ENCODE measurements around the gene GPR42.

Gene GPR42

GRCh38 chr19:35403116-35403760 lies 32.4 kb downstream of the GPR42 start:
- no peaks in the 10 kb centered on the region for H3K9me3 Mint-ChIP-seq
- peaks cover 42% of the 10 kb centered on the region for H3K27me3 Mint-ChIP-seq
- no peaks in the 10 kb centered on the region for H3K4me1 Mint-ChIP-seq
- H3K4me3 Mint-ChIP-seq: no peak overlapping the region
- CTCF ChIA-PET: no interaction called here
- no peaks in the 10 kb centered on the region for H3K36me3 Mint-ChIP-seq
- H3K27ac Mint-ChIP-seq: no peak overlapping the region
- no peak for DNase-seq

GRCh38 chr19:35404879-35405622 lies 34.2 kb downstream of the GPR42 start:
- Mint-ChIP-seq H3K27me3 (peaks cover 50% of the 10 kb centered on the region), H3K36me3 (no peaks in the 10 kb centered on the region), H3K27ac (no peak overlapping the region), H3K9me3 (no peaks in the 10 kb centered on the region), H3K4me1 (no peaks in the 10 kb centered on the region), H3K4me3 (no peak overlapping the region)
- CTCF ChIA-PET: interaction anchor here (0.7 kb wide), 1 partner anchor 78 kb away, joined by 6 read pairs; no protein-coding TSS in a partner anchor
- DNase-seq: no peak

- H3K4me3 Mint-ChIP-seq: no peak overlapping the region
- no peak overlapping the region for H3K27ac Mint-ChIP-seq
- CTCF ChIA-PET: no interaction called here
- no peaks in the 10 kb centered on the region for H3K9me3 Mint-ChIP-seq
- no peaks in the 10 kb centered on the region for H3K4me1 Mint-ChIP-seq
- no peak for DNase-seq
- H3K27me3 Mint-ChIP-seq: peaks cover 45% of the 10 kb centered on the region
- no peaks in the 10 kb centered on the region for H3K36me3 Mint-ChIP-seq
Observed at GRCh38 chr19:35407619-35408018, 36.8 kb downstream of the GPR42 start.

GRCh38 chr19:35408284-35409171 lies 37.7 kb downstream of the GPR42 start:
- Mint-ChIP-seq H3K4me3 (no peak overlapping the region), H3K27me3 (peaks cover 45% of the 10 kb centered on the region), H3K9me3 (no peaks in the 10 kb centered on the region), H3K36me3 (no peaks in the 10 kb centered on the region), H3K27ac (no peak overlapping the region), H3K4me1 (no peaks in the 10 kb centered on the region)
- no peak for DNase-seq
- CTCF ChIA-PET: no interaction called here

- Mint-ChIP-seq H3K4me3 (no peak overlapping the region), H3K27me3 (peaks cover 50% of the 10 kb centered on the region), H3K4me1 (no peaks in the 10 kb centered on the region), H3K27ac (no peak overlapping the region), H3K36me3 (no peaks in the 10 kb centered on the region), H3K9me3 (no peaks in the 10 kb centered on the region)
- DNase-seq: no peak
- CTCF ChIA-PET: no interaction called here
Observed at GRCh38 chr19:35409191-35409590, 38.3 kb downstream of the GPR42 start.

- Mint-ChIP-seq H3K4me3 (no peak overlapping the region), H3K36me3 (no peaks in the 10 kb centered on the region), H3K4me1 (no peaks in the 10 kb centered on the region)
Observed at GRCh38 chr19:35410487-35410886, 39.6 kb downstream of the GPR42 start.

GRCh38 chr19:35414442-35414841 lies 43.6 kb downstream of the GPR42 start:
- DNase-seq: no peak
- Mint-ChIP-seq H3K27me3 (peaks cover 50% of the 10 kb centered on the region), H3K36me3 (no peaks in the 10 kb centered on the region), H3K9me3 (no peaks in the 10 kb centered on the region), H3K4me3 (no peak overlapping the region), H3K4me1 (no peaks in the 10 kb centered on the region), H3K27ac (no peak overlapping the region)
- CTCF ChIA-PET: no interaction called here

More at GRCh38 chr19:35410487-35410886, 39.6 kb downstream of the GPR42 start:
- no peak for DNase-seq
- peaks cover 57% of the 10 kb centered on the region for H3K27me3 Mint-ChIP-seq
- H3K27ac Mint-ChIP-seq: no peak overlapping the region
- CTCF ChIA-PET: no interaction called here
- no peaks in the 10 kb centered on the region for H3K9me3 Mint-ChIP-seq

- CTCF ChIA-PET: no interaction called here
- DNase-seq: no peak
- no peaks in the 10 kb centered on the region for H3K9me3 Mint-ChIP-seq
- no peak overlapping the region for H3K4me3 Mint-ChIP-seq
- H3K4me1 Mint-ChIP-seq: no peaks in the 10 kb centered on the region
- no peak overlapping the region for H3K27ac Mint-ChIP-seq
- no peaks in the 10 kb centered on the region for H3K36me3 Mint-ChIP-seq
- H3K27me3 Mint-ChIP-seq: peaks cover 58% of the 10 kb centered on the region
Observed at GRCh38 chr19:35416331-35416730, 45.5 kb downstream of the GPR42 start.

- H3K9me3 Mint-ChIP-seq: no peaks in the 10 kb centered on the region
- no peak overlapping the region for H3K4me3 Mint-ChIP-seq
- no peaks in the 10 kb centered on the region for H3K36me3 Mint-ChIP-seq
- DNase-seq: no peak
- CTCF ChIA-PET: no interaction called here
- no peaks in the 10 kb centered on the region for H3K4me1 Mint-ChIP-seq
- peaks cover 62% of the 10 kb centered on the region for H3K27me3 Mint-ChIP-seq
- H3K27ac Mint-ChIP-seq: no peak overlapping the region
Observed at GRCh38 chr19:35417278-35417677, 46.4 kb downstream of the GPR42 start.

GRCh38 chr19:35417713-35418534 lies 47.1 kb downstream of the GPR42 start:
- no peaks in the 10 kb centered on the region for H3K9me3 Mint-ChIP-seq
- H3K36me3 Mint-ChIP-seq: no peaks in the 10 kb centered on the region
- no peaks in the 10 kb centered on the region for H3K4me1 Mint-ChIP-seq
- no peak for DNase-seq
- H3K27me3 Mint-ChIP-seq: peaks cover 62% of the 10 kb centered on the region
- CTCF ChIA-PET: interaction anchor here (0.6 to 1.9 kb wide), 3 partner anchors 50 to 270 kb away, joined by 4 to 7 read pairs (median 4); no protein-coding TSS in a partner anchor
- no peak overlapping the region for H3K4me3 Mint-ChIP-seq
- H3K27ac Mint-ChIP-seq: no peak overlapping the region

- Mint-ChIP-seq H3K4me3 (no peak overlapping the region), H3K36me3 (no peaks in the 10 kb centered on the region), H3K27ac (no peak overlapping the region), H3K4me1 (no peaks in the 10 kb centered on the region), H3K9me3 (no peaks in the 10 kb centered on the region), H3K27me3 (peaks cover 62% of the 10 kb centered on the region)
- CTCF ChIA-PET: interaction anchor here (1.2 to 1.9 kb wide), 2 partner anchors 49 to 76 kb away, joined by 4 to 7 read pairs; no protein-coding TSS in a partner anchor
- no peak for DNase-seq
Observed at GRCh38 chr19:35419046-35419445, 48.2 kb downstream of the GPR42 start.

- DNase-seq: no peak
- Mint-ChIP-seq H3K4me1 (no peaks in the 10 kb centered on the region), H3K36me3 (no peaks in the 10 kb centered on the region), H3K4me3 (no peak overlapping the region), H3K9me3 (no peaks in the 10 kb centered on the region), H3K27me3 (peaks cover 62% of the 10 kb centered on the region), H3K27ac (no peak overlapping the region)
- CTCF ChIA-PET: interaction anchor here (1.9 kb wide), 1 partner anchor 48 kb away, joined by 7 read pairs; no protein-coding TSS in a partner anchor
Observed at GRCh38 chr19:35419805-35420204, 48.9 kb downstream of the GPR42 start.

- no peaks in the 10 kb centered on the region for H3K9me3 Mint-ChIP-seq
Observed at GRCh38 chr19:35421362-35421761, 50.5 kb downstream of the GPR42 start.

More at GRCh38 chr19:35421362-35421761, 50.5 kb downstream of the GPR42 start:
- no peak overlapping the region for H3K4me3 Mint-ChIP-seq
- DNase-seq: no peak
- H3K27me3 Mint-ChIP-seq: peaks cover 65% of the 10 kb centered on the region
- no peaks in the 10 kb centered on the region for H3K36me3 Mint-ChIP-seq
- CTCF ChIA-PET: interaction anchor here (0.6 kb wide), 1 partner anchor 48 kb away, joined by 3 read pairs; no protein-coding TSS in a partner anchor
- H3K4me1 Mint-ChIP-seq: no peaks in the 10 kb centered on the region
- H3K27ac Mint-ChIP-seq: no peak overlapping the region
